HG02610 (cell line): ENCODE data around the gene CD300LB.
A peak's percentile ranks its signal among the peaks of the same experiment; 100 is the strongest.

Experiments used
- ATAC-seq: cut with Tn5 transposase; IDR thresholded peaks from one replicate; pipeline ENCODE4 v1.9.1; 2021; ENCODE audit warnings: mild to moderate bottlenecking, moderate library complexity; ENCODE audit not compliant: unreplicated experiment

The CD300LB gene

DNA sequence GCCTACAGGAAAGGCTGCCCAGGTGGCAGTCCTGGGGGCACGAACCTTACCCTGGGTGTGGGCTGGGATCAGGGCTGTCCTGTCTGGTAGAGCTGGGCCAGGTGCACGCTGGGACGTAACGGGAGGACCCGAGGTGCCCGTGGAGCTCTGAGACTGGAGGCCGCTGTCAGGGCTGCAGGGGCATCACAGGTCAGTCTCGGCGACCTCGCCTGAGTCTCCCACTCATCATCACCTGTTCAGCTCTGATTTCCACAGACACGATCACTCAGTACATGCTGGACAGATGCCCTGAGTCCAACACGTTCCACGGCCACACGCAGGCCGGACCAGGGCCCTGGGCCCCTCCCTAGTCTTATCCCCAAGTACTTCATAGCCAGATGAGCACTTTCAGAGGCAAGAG is 19.3 kb upstream of the CD300LB start:
- ATAC-seq: no peak

GRCh38 chr17:74549343-74549742 is 18.1 kb upstream of the CD300LB start:
- ATAC-seq: no peak

GRCh38 chr17:74547736-74548135 is 16.5 kb upstream of the CD300LB start:
- no peak for ATAC-seq

- no peak for ATAC-seq
Measured at GRCh38 chr17:74547264-74547663, 16.0 kb upstream of the CD300LB start.

DNA sequence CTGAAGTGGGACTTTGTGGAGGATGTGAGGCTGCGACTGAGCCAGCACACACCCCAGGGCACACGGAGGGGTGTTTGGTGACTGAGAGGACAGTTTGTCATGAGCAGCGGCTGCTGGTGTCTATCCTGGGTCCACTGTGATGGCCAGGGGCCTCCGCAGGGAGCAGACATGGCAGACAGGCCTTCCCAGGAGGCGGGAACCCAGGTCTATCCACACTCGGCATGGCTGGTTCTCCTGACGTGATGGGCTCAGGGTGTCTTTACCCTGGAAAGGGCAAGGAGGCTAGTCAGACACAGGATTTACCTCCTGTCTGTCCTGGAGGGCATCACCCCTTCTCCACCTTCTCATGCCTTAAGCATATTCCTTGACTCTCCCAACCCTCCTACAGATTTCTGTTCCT is 15.3 kb upstream of the CD300LB start:
- no peak for ATAC-seq

DNA sequence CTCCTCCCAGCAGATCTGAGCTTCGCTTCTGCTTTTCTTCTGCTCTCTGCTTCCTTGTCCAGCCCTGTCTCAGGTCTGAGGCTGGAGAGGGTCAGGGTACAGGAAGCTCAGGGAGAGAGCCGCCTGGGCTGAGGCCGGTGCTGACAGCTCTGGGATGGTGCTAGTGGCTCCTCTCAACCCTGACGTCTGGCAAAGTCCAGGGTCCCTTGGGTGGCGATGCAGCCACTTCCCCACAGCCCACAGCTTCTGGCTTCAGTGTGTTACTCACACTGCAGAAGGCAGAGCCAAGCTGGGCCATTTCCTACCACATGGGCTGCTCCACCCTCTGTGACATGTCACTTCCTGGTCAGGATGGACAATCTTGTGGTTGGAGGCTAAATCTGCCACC is 14.6 kb upstream of the CD300LB start, which contains the start of gene CD300C:
Gene CD300C, minus strand, starts transcription at position 273 of the 388 bp plus-strand sequence. CDS start 333 bp downstream, outside the sequence.
- ATAC-seq: no peak

- ATAC-seq: no peak
Measured at GRCh38 chr17:74544991-74545842, 13.9 kb upstream of the CD300LB start.

GRCh38 chr17:74543891-74544760 is 12.9 kb upstream of the CD300LB start:
- no peak for ATAC-seq

- ATAC-seq: no peak
Measured at GRCh38 chr17:74543406-74543805, 12.1 kb upstream of the CD300LB start.

DNA sequence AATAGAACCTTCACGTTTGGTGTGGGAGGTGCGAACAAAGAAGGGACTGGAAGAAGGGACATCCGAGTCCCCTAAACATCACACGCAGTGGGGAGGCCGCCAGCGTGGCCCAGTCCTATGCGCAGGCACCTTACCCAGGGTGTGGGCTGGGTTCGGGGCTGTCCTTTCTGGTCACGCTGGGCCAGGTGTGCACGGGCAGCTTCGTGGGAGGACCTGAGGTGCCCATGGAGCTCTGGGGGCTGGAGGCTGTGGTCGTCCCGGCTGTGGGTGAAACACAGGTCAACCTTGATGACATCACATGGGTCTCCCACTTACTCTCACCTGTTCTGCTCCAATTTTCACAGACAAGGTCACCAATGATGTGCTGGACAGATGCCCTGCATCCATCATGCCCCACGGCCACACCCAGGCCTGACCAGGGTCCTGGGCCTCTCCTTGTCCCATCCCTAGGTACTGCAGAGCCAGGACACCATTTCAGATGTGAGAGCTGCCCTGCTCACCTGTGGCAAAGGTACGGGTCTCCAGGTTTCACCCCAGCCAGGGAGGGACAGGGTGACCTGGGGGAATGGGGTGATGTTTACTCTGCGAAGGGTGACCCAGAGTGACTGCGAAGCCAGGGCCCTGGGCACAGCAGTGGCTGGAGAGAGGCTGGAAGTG is 11.6 kb upstream of the CD300LB start:
- ATAC-seq: no peak

GRCh38 chr17:74542166-74542565 is 10.9 kb upstream of the CD300LB start:
- ATAC-seq: no peak

GRCh38 chr17:74541176-74542111 is 10.2 kb upstream of the CD300LB start:
- ATAC-seq: no peak

GRCh38 chr17:74539281-74539820 is 8.1 kb upstream of the CD300LB start:
- ATAC-seq: no peak

GRCh38 chr17:74536890-74537289 is 5.6 kb upstream of the CD300LB start:
- ATAC-seq: no peak

- no peak for ATAC-seq
Measured at GRCh38 chr17:74532115-74532514, 840 bp upstream of the CD300LB start.

DNA sequence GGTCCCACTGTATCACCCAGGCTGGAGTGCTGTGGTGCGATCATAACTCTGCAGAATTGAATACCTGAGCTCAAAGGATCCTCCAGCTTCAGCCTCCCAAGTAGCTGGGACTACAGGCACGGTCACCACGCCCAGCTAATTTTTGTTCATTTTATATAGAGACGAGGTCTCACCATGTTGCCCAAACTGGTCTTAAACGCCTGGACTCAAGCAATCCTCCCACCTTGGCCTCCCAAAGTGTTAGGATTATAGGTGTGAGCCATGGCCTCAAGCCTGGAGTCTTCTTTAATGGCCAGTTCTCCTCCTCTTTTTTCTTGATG is 484 bp downstream of the CD300LB start:
- no peak for ATAC-seq

GRCh38 chr17:74529243-74529642 is 2.0 kb downstream of the CD300LB start:
- ATAC-seq: no peak

GRCh38 chr17:74528491-74529199 is 2.6 kb downstream of the CD300LB start:
- peak; percentile 86 for ATAC-seq

DNA sequence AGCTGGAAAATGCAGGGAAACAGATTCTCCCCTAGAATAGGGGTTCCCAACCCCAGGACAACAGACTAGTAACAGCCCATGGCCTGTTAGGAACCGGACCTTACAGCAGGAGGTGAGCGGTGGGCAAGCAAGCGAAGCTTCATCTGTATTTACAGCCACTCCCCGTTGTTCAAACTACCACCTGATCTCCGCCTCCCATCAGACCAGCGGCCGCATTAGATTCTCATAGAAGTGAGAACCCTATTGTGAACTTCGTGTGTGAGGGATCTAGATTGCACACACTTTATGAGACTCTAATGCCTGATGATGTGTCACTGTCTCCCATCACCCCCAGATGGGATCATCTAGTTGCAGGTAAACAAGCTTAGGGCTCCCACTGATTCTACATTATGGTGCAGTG is 3.5 kb downstream of the CD300LB start:
- ATAC-seq: no peak
